HCT116 (cell line): ENCODE measurements around the gene IFITM5.

Source experiments
- CEBPB ChIP-seq: IDR thresholded peaks from 2 replicates; pipeline ENCODE4 v1.6.1; 2012; ENCODE audit warnings: low read depth
- CTCF ChIP-seq, 3 experiments: fragments of 200-600 bp in 1 of 3; sonication (generic) in 1 of 3; IDR thresholded peaks in 2 of 3; conservative IDR thresholded peaks in 1 of 3; 2 replicates each; pipeline ENCODE4 v1.5.1; 2012 to 2017; ENCODE audit warnings: low read depth in 2 of 3, low read length in 2 of 3, antibody characterized with exemption in 1 of 3, borderline replicate concordance in 1 of 3, control low read depth in 1 of 3, mild to moderate bottlenecking in 1 of 3, mixed read lengths in 1 of 3, mixed run types in 1 of 3, moderate library complexity in 1 of 3; ENCODE audit not compliant: insufficient read depth in 1 of 3
- EZH2 ChIP-seq: fragments of 200-600 bp; sonication (generic); IDR thresholded peaks from 2 replicates; pipeline ENCODE4 v1.6.1; 2017; ENCODE audit warnings: antibody characterized with exemption, mixed run types
- JUND ChIP-seq: IDR thresholded peaks from 2 replicates; pipeline ENCODE4 v1.6.1; 2012
- MAX ChIP-seq: IDR thresholded peaks from 2 replicates; pipeline ENCODE4 v1.6.1; 2012
- POLR2A ChIP-seq: IDR thresholded peaks from 2 replicates; pipeline ENCODE4 v1.7.0; 2011; ENCODE audit warnings: borderline replicate concordance; ENCODE audit not compliant: insufficient read depth, insufficient read length; ENCODE audit errors: extremely low read depth
- POLR2AphosphoS5 ChIP-seq: IDR thresholded peaks from 2 replicates; pipeline ENCODE4 v1.6.1; 2011; ENCODE audit warnings: mild to moderate bottlenecking, low read depth, low read length, moderate library complexity
- SP1 ChIP-seq: IDR thresholded peaks from 2 replicates; pipeline ENCODE4 v1.6.1; 2012; ENCODE audit warnings: low read depth

DNA sequence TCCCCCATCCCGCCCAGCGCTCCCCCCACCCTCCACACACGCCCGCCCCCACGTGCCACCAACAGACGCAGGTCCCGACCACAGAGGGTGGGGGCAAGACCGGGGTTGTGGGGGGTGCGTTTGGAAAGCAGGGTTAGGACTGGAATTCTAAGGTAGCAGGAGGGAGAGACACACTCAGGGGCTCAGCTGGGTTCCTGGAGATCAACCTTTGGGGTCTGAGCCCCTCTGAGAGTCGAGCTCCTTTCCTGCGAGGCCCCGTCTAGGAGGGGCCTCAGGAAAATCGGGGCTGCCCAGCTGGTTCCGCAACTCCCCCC is 10.0 kb downstream of the IFITM5 start:
- TF ChIP-seq CTCF (IDR thresholded peaks at IDR 0.05 in 2 of 3, conservative IDR thresholded peaks at IDR 0.05 in 1 of 3; ENCODE audit: borderline replicate concordance in 1 of 3, insufficient read depth in 1 of 3, low read depth in 2 of 3, low read length in 2 of 3) (no peak), POLR2AphosphoS5 (no peak), EZH2 (no peak), JUND (no peak), MAX (no peak), SP1 (no peak), POLR2A (no peak), CEBPB (no peak)
